HepG2 (cell line): ENCODE data around the gene ZG16. TPM values are rescaled to one million over a fixed set of nuclear protein-coding genes. Genes with fewer than 3 reads are reported as not detected.
A peak's percentile ranks its signal among the peaks of the same experiment; 100 is the strongest.

Experiments used
- ARID4A ChIP-seq: sonication (generic); formaldehyde crosslinking; IDR thresholded peaks from 2 replicates; pipeline ENCODE4 v1.5.0; 2020; ENCODE audit warnings: mild to moderate bottlenecking, missing genetic modification reagents, borderline replicate concordance
- BRD4 ChIP-seq: sonication (generic); formaldehyde crosslinking; IDR thresholded peaks from 2 replicates; pipeline ENCODE4 v1.4.0; 2020; ENCODE audit warnings: missing genetic modification reagents
- CC2D1A ChIP-seq: sonication (generic); formaldehyde crosslinking; IDR thresholded peaks from 2 replicates; pipeline ENCODE4 v1.8.1; 2023; ENCODE audit warnings: mild to moderate bottlenecking, missing genetic modification reagents
- FOSL2 ChIP-seq: sonication (generic); formaldehyde crosslinking; IDR thresholded peaks from 2 replicates; pipeline ENCODE4 v1.4.0; 2020; ENCODE audit warnings: missing genetic modification reagents
- GFI1 ChIP-seq: sonication (generic); formaldehyde crosslinking; IDR thresholded peaks from 2 replicates; pipeline ENCODE4 v1.5.0; 2020; ENCODE audit warnings: missing genetic modification reagents, mild to moderate bottlenecking, borderline replicate concordance
- KAT7 ChIP-seq: IDR thresholded peaks from 2 replicates; pipeline ENCODE4 v1.6.1; 2018; ENCODE audit warnings: borderline replicate concordance, missing compliant biosample characterization
- KMT2B ChIP-seq: IDR thresholded peaks from 2 replicates; pipeline ENCODE4 v1.6.1; 2016; ENCODE audit warnings: missing genetic modification reagents, missing compliant biosample characterization
- MTA3 ChIP-seq: sonication (generic); formaldehyde crosslinking; IDR thresholded peaks from 2 replicates; pipeline ENCODE4 v1.4.0; 2020; ENCODE audit warnings: missing genetic modification reagents
- NRL ChIP-seq: sonication (generic); formaldehyde crosslinking; IDR thresholded peaks from 2 replicates; pipeline ENCODE4 v1.5.0; 2020; ENCODE audit warnings: missing genetic modification reagents, mild to moderate bottlenecking, moderate library complexity, borderline replicate concordance
- ZBTB7B ChIP-seq: sonication (generic); formaldehyde crosslinking; IDR thresholded peaks from 2 replicates; pipeline ENCODE4 v1.4.0; 2020; ENCODE audit warnings: missing genetic modification reagents
- ZFP36L1 ChIP-seq: sonication (generic); formaldehyde crosslinking; IDR thresholded peaks from 2 replicates; pipeline ENCODE4 v1.8.0; 2022; ENCODE audit warnings: mild to moderate bottlenecking, missing genetic modification reagents, moderate library complexity
- ZKSCAN1 ChIP-seq: fragments of 150-350 bp; IDR thresholded peaks from 2 replicates; pipeline ENCODE4 v1.6.1; 2014; ENCODE audit warnings: low read length
- ZMYM2 ChIP-seq: sonication (generic); formaldehyde crosslinking; IDR thresholded peaks from 2 replicates; pipeline ENCODE4 v1.8.0; 2022; ENCODE audit warnings: mild to moderate bottlenecking, missing genetic modification reagents
- ZNF704 ChIP-seq: sonication (generic); formaldehyde crosslinking; IDR thresholded peaks from 2 replicates; pipeline ENCODE4 v1.8.1; 2023; ENCODE audit warnings: mild to moderate bottlenecking, inconsistent platforms, moderate library complexity, missing genetic modification reagents, borderline replicate concordance
- ZSCAN21 ChIP-seq: sonication (generic); formaldehyde crosslinking; IDR thresholded peaks from 2 replicates; pipeline ENCODE4 v1.8.0; 2022; ENCODE audit warnings: mild to moderate bottlenecking, missing genetic modification reagents, moderate library complexity, borderline replicate concordance
- polyA plus RNA-seq, 8 experiments: library from polyadenylated mRNA; depleted of rRNA in 3 of 8; stranded (reverse) in 7 of 8; unstranded in 1 of 8; fragments of >200 nt; fragmentation: Illumina TruSeq in 4 of 8; extraction: Trizol in 4 of 8; gene quantifications; 2 replicates each; pipeline versions ENCODE4 v1.2.1 to v1.2.3, GENCODE V29; 2011 to 2016; ENCODE audit warnings: low read depth in 4 of 8, missing spikeins in 1 of 8, mixed read lengths in 1 of 8; ENCODE audit not compliant: insufficient read depth in 1 of 8
- total RNA-seq, 5 experiments: library from RNA; depleted of rRNA; stranded (reverse); fragments of >200 nt; fragmentation: Illumina TruSeq; extraction: Trizol; gene quantifications; 2 replicates each; pipeline ENCODE4 v1.2.3, GENCODE V29; 2016; ENCODE audit warnings: low read depth in 1 of 5
- TF ChIP-seq, protein P1 (sequence below): sonication (generic); formaldehyde crosslinking; conservative IDR thresholded peaks from 2 replicates; pipeline ENCODE4 v1.8.1; 2023; ENCODE audit warnings: missing genetic modification reagents
- TF ChIP-seq, protein P2 (sequence below): IDR thresholded peaks from 2 replicates; pipeline ENCODE4 v1.6.1; 2016; ENCODE audit warnings: missing genetic modification reagents, missing compliant biosample characterization
- TF ChIP-seq, protein P3 (sequence below): sonication (generic); formaldehyde crosslinking; IDR thresholded peaks from 2 replicates; pipeline ENCODE4 v1.5.0; 2020; ENCODE audit warnings: mild to moderate bottlenecking, missing genetic modification reagents

The ZG16 gene
- total and polyA plus RNA-seq, 2 of the 13 experiments (the other 11 are each of a cell fraction or from before 2014, with no cell fraction given) = 0.04 to 0.07 TPM

- TF ChIP-seq, protein P1, sequence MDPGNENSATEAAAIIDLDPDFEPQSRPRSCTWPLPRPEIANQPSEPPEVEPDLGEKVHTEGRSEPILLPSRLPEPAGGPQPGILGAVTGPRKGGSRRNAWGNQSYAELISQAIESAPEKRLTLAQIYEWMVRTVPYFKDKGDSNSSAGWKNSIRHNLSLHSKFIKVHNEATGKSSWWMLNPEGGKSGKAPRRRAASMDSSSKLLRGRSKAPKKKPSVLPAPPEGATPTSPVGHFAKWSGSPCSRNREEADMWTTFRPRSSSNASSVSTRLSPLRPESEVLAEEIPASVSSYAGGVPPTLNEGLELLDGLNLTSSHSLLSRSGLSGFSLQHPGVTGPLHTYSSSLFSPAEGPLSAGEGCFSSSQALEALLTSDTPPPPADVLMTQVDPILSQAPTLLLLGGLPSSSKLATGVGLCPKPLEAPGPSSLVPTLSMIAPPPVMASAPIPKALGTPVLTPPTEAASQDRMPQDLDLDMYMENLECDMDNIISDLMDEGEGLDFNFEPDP (CRISPR knock-in tag) = 0 out of 2 replicates have a peak, but pooled peaks have one; percentile 55
- TF ChIP-seq ZSCAN21 (CRISPR knock-in tag) = peak; percentile 78; the same call in 1 of the 2 replicates
- peak; percentile 88; the same call in 1 of the 2 replicates for TF ChIP-seq ARID4A (CRISPR knock-in tag)
- TF ChIP-seq, protein P2, sequence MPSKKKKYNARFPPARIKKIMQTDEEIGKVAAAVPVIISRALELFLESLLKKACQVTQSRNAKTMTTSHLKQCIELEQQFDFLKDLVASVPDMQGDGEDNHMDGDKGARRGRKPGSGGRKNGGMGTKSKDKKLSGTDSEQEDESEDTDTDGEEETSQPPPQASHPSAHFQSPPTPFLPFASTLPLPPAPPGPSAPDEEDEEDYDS (CRISPR knock-in tag) = peak; percentile 46; the same call in 1 of the 2 replicates
- peak; percentile 90 for TF ChIP-seq GFI1 (CRISPR knock-in tag)
- TF ChIP-seq CC2D1A (CRISPR knock-in tag) = no peak
- 0 out of 2 replicates have a peak, but pooled peaks have one; percentile 56 for TF ChIP-seq ZFP36L1 (CRISPR knock-in tag)
- TF ChIP-seq MTA3 (CRISPR knock-in tag) = no peak
- peak; percentile 39; the same call in 1 of the 2 replicates for TF ChIP-seq ZKSCAN1
- TF ChIP-seq, protein P3, sequence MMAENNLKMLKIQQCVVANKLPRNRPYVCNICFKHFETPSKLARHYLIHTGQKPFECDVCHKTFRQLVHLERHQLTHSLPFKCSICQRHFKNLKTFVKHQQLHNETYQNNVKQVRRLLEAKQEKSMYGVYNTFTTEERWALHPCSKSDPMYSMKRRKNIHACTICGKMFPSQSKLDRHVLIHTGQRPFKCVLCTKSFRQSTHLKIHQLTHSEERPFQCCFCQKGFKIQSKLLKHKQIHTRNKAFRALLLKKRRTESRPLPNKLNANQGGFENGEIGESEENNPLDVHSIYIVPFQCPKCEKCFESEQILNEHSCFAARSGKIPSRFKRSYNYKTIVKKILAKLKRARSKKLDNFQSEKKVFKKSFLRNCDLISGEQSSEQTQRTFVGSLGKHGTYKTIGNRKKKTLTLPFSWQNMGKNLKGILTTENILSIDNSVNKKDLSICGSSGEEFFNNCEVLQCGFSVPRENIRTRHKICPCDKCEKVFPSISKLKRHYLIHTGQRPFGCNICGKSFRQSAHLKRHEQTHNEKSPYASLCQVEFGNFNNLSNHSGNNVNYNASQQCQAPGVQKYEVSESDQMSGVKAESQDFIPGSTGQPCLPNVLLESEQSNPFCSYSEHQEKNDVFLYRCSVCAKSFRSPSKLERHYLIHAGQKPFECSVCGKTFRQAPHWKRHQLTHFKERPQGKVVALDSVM (CRISPR knock-in tag) = peak; percentile 94
- peak; percentile 88 for TF ChIP-seq ZMYM2 (CRISPR knock-in tag)
- TF ChIP-seq NRL (CRISPR knock-in tag) = peak; percentile 63; the same call in 1 of the 2 replicates
- TF ChIP-seq ZNF704 (CRISPR knock-in tag) = 0 out of 2 replicates have a peak, but pooled peaks have one; percentile 65
- peak; percentile 98 for TF ChIP-seq ZBTB7B (CRISPR knock-in tag)
- peak; percentile 69; the same call in 1 of the 2 replicates for TF ChIP-seq KAT7 (CRISPR knock-in tag)
- TF ChIP-seq FOSL2 (CRISPR knock-in tag) = peak; percentile 81
- TF ChIP-seq BRD4 (CRISPR knock-in tag) = peak; percentile 89; the same call in 1 of the 2 replicates
- peak; percentile 50; the same call in 1 of the 2 replicates for TF ChIP-seq KMT2B (CRISPR knock-in tag)
Observed at GRCh38 chr16:29765167-29766032, 12.7 kb upstream of the ZG16 start (continued).
